Measurements from ENCODE around the gene S100A1. TPM values are rescaled to one million over a fixed set of nuclear protein-coding genes. Genes with fewer than 3 reads are reported as not detected.

Gene S100A1
- polyA plus RNA-seq, 4 donors = 2.7 to 13.5 (median 3.5) TPM

GRCh38 chr1:153606194-153606593 lies 22.0 kb upstream of the S100A1 start:
- no peak overlapping the region for H3K27ac ChIP-seq (ENCODE audit: low read depth in 1 of 3, low read length in 2 of 3)
- 86 to 98% (median 94%) methylated on average over 11 of the region's 11 CpGs for WGBS, 3 donors
- no peaks in the 10 kb centered on the region for H3K27me3 ChIP-seq (ENCODE audit: control insufficient read depth in 3 of 3, insufficient read depth in 3 of 3, low read length in 3 of 3)
- no peak for FAIRE-seq
- H3K4me3 ChIP-seq (ENCODE audit: low read depth in 1 of 3, low read length in 3 of 3) = no peak overlapping the region
- peaks cover 0 to 31% (median 2%) of the 10 kb centered on the region in 3 donors for H3K4me1 ChIP-seq (ENCODE audit: control insufficient read depth in 3 of 3, insufficient read depth in 2 of 3, low read depth in 1 of 3, low read length in 2 of 3)
- H3K36me3 ChIP-seq (ENCODE audit: control insufficient read depth in 3 of 3, insufficient read depth in 2 of 3, low read depth in 1 of 3, low read length in 3 of 3) = peaks cover 2 to 35% (median 6%) of the 10 kb centered on the region in 3 donors
- DNase-seq = no peak
- H3K9me3 ChIP-seq (ENCODE audit: control insufficient read depth in 2 of 2, insufficient read depth in 1 of 2, low read depth in 1 of 2, low read length in 1 of 2) = no peaks in the 10 kb centered on the region

- H3K36me3 ChIP-seq (ENCODE audit: control insufficient read depth in 3 of 3, insufficient read depth in 2 of 3, low read depth in 1 of 3, low read length in 3 of 3) = peaks cover 2 to 35% (median 6%) of the 10 kb centered on the region in 3 donors
- no peaks in the 10 kb centered on the region for H3K27me3 ChIP-seq (ENCODE audit: control insufficient read depth in 3 of 3, insufficient read depth in 3 of 3, low read length in 3 of 3)
- peaks cover 0 to 36% (median 2%) of the 10 kb centered on the region in 3 donors for H3K4me1 ChIP-seq (ENCODE audit: control insufficient read depth in 3 of 3, insufficient read depth in 2 of 3, low read depth in 1 of 3, low read length in 2 of 3)
- H3K9me3 ChIP-seq (ENCODE audit: control insufficient read depth in 2 of 2, insufficient read depth in 1 of 2, low read depth in 1 of 2, low read length in 1 of 2) = no peaks in the 10 kb centered on the region
- no peak for DNase-seq
- H3K4me3 ChIP-seq (ENCODE audit: low read depth in 1 of 3, low read length in 3 of 3) = no peak overlapping the region
- H3K27ac ChIP-seq (ENCODE audit: low read depth in 1 of 3, low read length in 2 of 3) = peak overlapping the region in 1 of 3 donors; percentile 92
- no peak for FAIRE-seq
- 92 to 97% (median 96%) methylated on average over 8 of the region's 8 CpGs for WGBS, 3 donors
These were observed 20.9 kb upstream of the S100A1 start for GRCh38 chr1:153607381-153607780.

- FAIRE-seq (no peak), DNase-seq (peak; percentile 37 to 38)
- H3K27ac ChIP-seq (ENCODE audit: low read depth in 1 of 3, low read length in 2 of 3) = peak overlapping the region; percentile 92 to 97 (median 97)
- peaks cover 2 to 35% (median 6%) of the 10 kb centered on the region in 3 donors for H3K36me3 ChIP-seq (ENCODE audit: control insufficient read depth in 3 of 3, insufficient read depth in 2 of 3, low read depth in 1 of 3, low read length in 3 of 3)
- H3K9me3 ChIP-seq (ENCODE audit: control insufficient read depth in 2 of 2, insufficient read depth in 1 of 2, low read depth in 1 of 2, low read length in 1 of 2) = no peaks in the 10 kb centered on the region
- peaks cover 0 to 38% (median 2%) of the 10 kb centered on the region in 3 donors for H3K4me1 ChIP-seq (ENCODE audit: control insufficient read depth in 3 of 3, insufficient read depth in 2 of 3, low read depth in 1 of 3, low read length in 2 of 3)
- H3K4me3 ChIP-seq (ENCODE audit: low read depth in 1 of 3, low read length in 3 of 3) = peak overlapping the region in 2 of 3 donors; percentile 30 to 40
- H3K27me3 ChIP-seq (ENCODE audit: control insufficient read depth in 3 of 3, insufficient read depth in 3 of 3, low read length in 3 of 3) = no peaks in the 10 kb centered on the region
- 67 to 71% (median 70%) methylated on average over 7 of the region's 7 CpGs for WGBS, 3 donors
These were observed 20.0 kb upstream of the S100A1 start for GRCh38 chr1:153608089-153608682.

GRCh38 chr1:153608742-153609584 lies 19.3 kb upstream of the S100A1 start:
- DNase-seq (peak; percentile 93 to 98), FAIRE-seq (no peak)
- H3K36me3 ChIP-seq (ENCODE audit: control insufficient read depth in 3 of 3, insufficient read depth in 2 of 3, low read depth in 1 of 3, low read length in 3 of 3) = peaks cover 2 to 32% (median 6%) of the 10 kb centered on the region in 3 donors
- 14 to 44% (median 38%) methylated on average over 19 of the region's 19 CpGs for WGBS, 3 donors
- H3K27ac ChIP-seq (ENCODE audit: low read depth in 1 of 3, low read length in 2 of 3) = peak overlapping the region; percentile 92 to 97 (median 97)
- no peaks in the 10 kb centered on the region for H3K27me3 ChIP-seq (ENCODE audit: control insufficient read depth in 3 of 3, insufficient read depth in 3 of 3, low read length in 3 of 3)
- H3K4me3 ChIP-seq (ENCODE audit: low read depth in 1 of 3, low read length in 3 of 3) = peak overlapping the region in 2 of 3 donors; percentile 38 to 40
- no peaks in the 10 kb centered on the region for H3K9me3 ChIP-seq (ENCODE audit: control insufficient read depth in 2 of 2, insufficient read depth in 1 of 2, low read depth in 1 of 2, low read length in 1 of 2)
- peaks cover 2 to 45% (median 3%) of the 10 kb centered on the region in 3 donors for H3K4me1 ChIP-seq (ENCODE audit: control insufficient read depth in 3 of 3, insufficient read depth in 2 of 3, low read depth in 1 of 3, low read length in 2 of 3)

GRCh38 chr1:153609585-153609907 lies 18.7 kb upstream of the S100A1 start:
- H3K9me3 ChIP-seq (ENCODE audit: control insufficient read depth in 2 of 2, insufficient read depth in 1 of 2, low read depth in 1 of 2, low read length in 1 of 2) = no peaks in the 10 kb centered on the region
- FAIRE-seq = no peak
- H3K27ac ChIP-seq (ENCODE audit: low read depth in 1 of 3, low read length in 2 of 3) = peak overlapping the region; percentile 92 to 97 (median 97)
- H3K4me1 ChIP-seq (ENCODE audit: control insufficient read depth in 3 of 3, insufficient read depth in 2 of 3, low read depth in 1 of 3, low read length in 2 of 3) = peaks cover 2 to 51% (median 3%) of the 10 kb centered on the region in 3 donors
- H3K4me3 ChIP-seq (ENCODE audit: low read depth in 1 of 3, low read length in 3 of 3) = peak overlapping the region in 1 of 3 donors; percentile 40
- 38 to 54% (median 54%) methylated on average over 6 of the region's 6 CpGs for WGBS, 3 donors
- no peaks in the 10 kb centered on the region for H3K27me3 ChIP-seq (ENCODE audit: control insufficient read depth in 3 of 3, insufficient read depth in 3 of 3, low read length in 3 of 3)
- no peak for DNase-seq
- peaks cover 2 to 34% (median 6%) of the 10 kb centered on the region in 3 donors for H3K36me3 ChIP-seq (ENCODE audit: control insufficient read depth in 3 of 3, insufficient read depth in 2 of 3, low read depth in 1 of 3, low read length in 3 of 3)

GRCh38 chr1:153610334-153610733 lies 17.9 kb upstream of the S100A1 start:
- WGBS, 3 donors = 42 to 64% (median 43%) methylated on average over 4 of the region's 4 CpGs
- DNase-seq (peak; percentile 47 to 60), FAIRE-seq (no peak)
- Histone ChIP-seq H3K27me3 (ENCODE audit: control insufficient read depth in 3 of 3, insufficient read depth in 3 of 3, low read length in 3 of 3) (no peaks in the 10 kb centered on the region), H3K4me3 (ENCODE audit: low read depth in 1 of 3, low read length in 3 of 3) (peak overlapping the region in 1 of 3 donors; percentile 48), H3K9me3 (ENCODE audit: control insufficient read depth in 2 of 2, insufficient read depth in 1 of 2, low read depth in 1 of 2, low read length in 1 of 2) (no peaks in the 10 kb centered on the region), H3K36me3 (ENCODE audit: control insufficient read depth in 3 of 3, insufficient read depth in 2 of 3, low read depth in 1 of 3, low read length in 3 of 3) (peaks cover 2 to 39% (median 6%) of the 10 kb centered on the region in 3 donors), H3K4me1 (ENCODE audit: control insufficient read depth in 3 of 3, insufficient read depth in 2 of 3, low read depth in 1 of 3, low read length in 2 of 3) (peaks cover 2 to 59% (median 3%) of the 10 kb centered on the region in 3 donors), H3K27ac (ENCODE audit: low read depth in 1 of 3, low read length in 2 of 3) (peak overlapping the region; percentile 92 to 97 (median 97))

- Histone ChIP-seq H3K4me1 (ENCODE audit: control insufficient read depth in 3 of 3, insufficient read depth in 2 of 3, low read depth in 1 of 3, low read length in 2 of 3) (peaks cover 2 to 63% (median 3%) of the 10 kb centered on the region in 3 donors), H3K27me3 (ENCODE audit: control insufficient read depth in 3 of 3, insufficient read depth in 3 of 3, low read length in 3 of 3) (no peaks in the 10 kb centered on the region), H3K27ac (ENCODE audit: low read depth in 1 of 3, low read length in 2 of 3) (peak overlapping the region; percentile 92 to 97 (median 97)), H3K36me3 (ENCODE audit: control insufficient read depth in 3 of 3, insufficient read depth in 2 of 3, low read depth in 1 of 3, low read length in 3 of 3) (peaks cover 2 to 35% (median 6%) of the 10 kb centered on the region in 3 donors), H3K9me3 (ENCODE audit: control insufficient read depth in 2 of 2, insufficient read depth in 1 of 2, low read depth in 1 of 2, low read length in 1 of 2) (no peaks in the 10 kb centered on the region), H3K4me3 (ENCODE audit: low read depth in 1 of 3, low read length in 3 of 3) (peak overlapping the region in 2 of 3 donors; percentile 48 to 80)
- 39 to 63% (median 50%) methylated on average over 6 to 7 of the region's 7 CpGs for WGBS, 3 donors
- DNase-seq = peak; percentile 24 to 30
- no peak for FAIRE-seq
These were observed 17.4 kb upstream of the S100A1 start for GRCh38 chr1:153610811-153611301.

GRCh38 chr1:153611356-153611755 lies 16.9 kb upstream of the S100A1 start:
- WGBS, 3 donors = 28 to 60% (median 40%) methylated on average over 1 of the region's 1 CpG
- Histone ChIP-seq H3K36me3 (ENCODE audit: control insufficient read depth in 3 of 3, insufficient read depth in 2 of 3, low read depth in 1 of 3, low read length in 3 of 3) (peaks cover 2 to 30% (median 6%) of the 10 kb centered on the region in 3 donors), H3K27ac (ENCODE audit: low read depth in 1 of 3, low read length in 2 of 3) (peak overlapping the region; percentile 92 to 96 (median 92)), H3K9me3 (ENCODE audit: control insufficient read depth in 2 of 2, insufficient read depth in 1 of 2, low read depth in 1 of 2, low read length in 1 of 2) (no peaks in the 10 kb centered on the region), H3K4me3 (ENCODE audit: low read depth in 1 of 3, low read length in 3 of 3) (peak overlapping the region in 2 of 3 donors; percentile 48 to 80), H3K27me3 (ENCODE audit: control insufficient read depth in 3 of 3, insufficient read depth in 3 of 3, low read length in 3 of 3) (no peaks in the 10 kb centered on the region), H3K4me1 (ENCODE audit: control insufficient read depth in 3 of 3, insufficient read depth in 2 of 3, low read depth in 1 of 3, low read length in 2 of 3) (peaks cover 2 to 67% (median 3%) of the 10 kb centered on the region in 3 donors)
- DNase-seq = peak in 1 of 2 donors; percentile 33
- no peak for FAIRE-seq
